Mesothelial cell of epicardium (in vitro differentiated cells): Measurements from ENCODE around the gene MAST4. TPM values are rescaled to one million over a fixed set of nuclear protein-coding genes. Genes with fewer than 3 reads are reported as not detected.

Source experiments
- DNase-seq, 2 experiments: peaks; one replicate each; pipeline ENCODE4 v3.0.0; 2021; ENCODE audit warnings: low spot score in 2 of 2; ENCODE audit not compliant: unreplicated experiment in 2 of 2
- H3K27ac Mint-ChIP-seq: 2 replicates; pipeline ENCODE4 v1.8.0; 2021; ENCODE audit warnings: mixed read lengths
- H3K27me3 Mint-ChIP-seq: 2 replicates; pipeline ENCODE4 v1.8.0; 2021; ENCODE audit warnings: low read depth, mixed read lengths
- H3K36me3 Mint-ChIP-seq: 2 replicates; pipeline ENCODE4 v1.8.0; 2021; ENCODE audit warnings: mixed read lengths
- H3K4me1 Mint-ChIP-seq: 2 replicates; pipeline ENCODE4 v1.8.0; 2021; ENCODE audit warnings: mixed read lengths
- H3K4me3 Mint-ChIP-seq: 2 replicates; pipeline ENCODE4 v1.8.0; 2021; ENCODE audit warnings: mild to moderate bottlenecking, moderate library complexity, mixed read lengths
- H3K9me3 Mint-ChIP-seq: 2 replicates; pipeline ENCODE4 v1.8.0; 2021; ENCODE audit warnings: mixed read lengths
- CTCF ChIP-seq: fragments of 200-600 bp; sonication (generic); IDR thresholded peaks from one replicate; pipeline ENCODE4 v1.5.0; 2021; ENCODE audit warnings: antibody characterized with exemption; ENCODE audit not compliant: unreplicated experiment
- total RNA-seq: library from RNA; stranded (reverse); gene quantifications from 3 replicates; pipeline ENCODE4 v1.2.1, GENCODE V29; 2021

The MAST4 gene
- total RNA-seq, 1 donor from 2014 or later = 29.8 TPM

GRCh38 chr5:66565878-66566277 is 30.3 kb upstream of the MAST4 start:
- TF ChIP-seq CTCF = no peak
- DNase-seq = no peak
- Mint-ChIP-seq H3K27me3 (peaks cover 5% of the 10 kb centered on the region), H3K4me1 (no peaks in the 10 kb centered on the region), H3K4me3 (no peak overlapping the region), H3K27ac (no peak overlapping the region), H3K9me3 (peaks cover 15% of the 10 kb centered on the region), H3K36me3 (no peaks in the 10 kb centered on the region)

GRCh38 chr5:66567474-66567873 is 28.7 kb upstream of the MAST4 start:
- H3K4me3 Mint-ChIP-seq = no peak overlapping the region
- no peak for TF ChIP-seq CTCF
- no peak for DNase-seq
- H3K27ac Mint-ChIP-seq = no peak overlapping the region
- H3K36me3 Mint-ChIP-seq = no peaks in the 10 kb centered on the region
- H3K9me3 Mint-ChIP-seq = peaks cover 3% of the 10 kb centered on the region
- no peaks in the 10 kb centered on the region for H3K4me1 Mint-ChIP-seq
- H3K27me3 Mint-ChIP-seq = peaks cover 18% of the 10 kb centered on the region

- no peaks in the 10 kb centered on the region for H3K4me1 Mint-ChIP-seq
- no peak for DNase-seq
- TF ChIP-seq CTCF = no peak
- no peak overlapping the region for H3K4me3 Mint-ChIP-seq
- H3K27ac Mint-ChIP-seq = no peak overlapping the region
- H3K27me3 Mint-ChIP-seq = peaks cover 28% of the 10 kb centered on the region
- H3K36me3 Mint-ChIP-seq = no peaks in the 10 kb centered on the region
- H3K9me3 Mint-ChIP-seq = no peaks in the 10 kb centered on the region
These were observed 26.0 kb upstream of the MAST4 start for GRCh38 chr5:66570201-66570600.

GRCh38 chr5:66573733-66574132 is 22.5 kb upstream of the MAST4 start:
- Mint-ChIP-seq H3K4me3 (no peak overlapping the region), H3K9me3 (no peaks in the 10 kb centered on the region), H3K4me1 (no peaks in the 10 kb centered on the region), H3K27ac (no peak overlapping the region), H3K27me3 (peaks cover 32% of the 10 kb centered on the region), H3K36me3 (no peaks in the 10 kb centered on the region)
- no peak for TF ChIP-seq CTCF
- no peak for DNase-seq

- DNase-seq = no peak
- Mint-ChIP-seq H3K9me3 (no peaks in the 10 kb centered on the region), H3K4me1 (no peaks in the 10 kb centered on the region), H3K36me3 (no peaks in the 10 kb centered on the region), H3K27ac (no peak overlapping the region), H3K4me3 (no peak overlapping the region), H3K27me3 (peaks cover 57% of the 10 kb centered on the region)
- no peak for TF ChIP-seq CTCF
These were observed 13.6 kb upstream of the MAST4 start for GRCh38 chr5:66582499-66583165.

GRCh38 chr5:66585291-66585690 is 10.9 kb upstream of the MAST4 start:
- H3K27me3 Mint-ChIP-seq = peaks cover 65% of the 10 kb centered on the region
- H3K36me3 Mint-ChIP-seq = no peaks in the 10 kb centered on the region
- no peaks in the 10 kb centered on the region for H3K4me1 Mint-ChIP-seq
- H3K27ac Mint-ChIP-seq = no peak overlapping the region
- H3K9me3 Mint-ChIP-seq = no peaks in the 10 kb centered on the region
- DNase-seq = no peak
- TF ChIP-seq CTCF = no peak
- no peak overlapping the region for H3K4me3 Mint-ChIP-seq
